Measurements from ENCODE around the gene LMAN1L.

- TF ChIP-seq CTCF (IDR thresholded peaks at IDR 0.05; ENCODE audit: low read depth, low read length) (no peak), EZH2phosphoT487 (IDR thresholded peaks at IDR 0.05; ENCODE audit: low read depth) (no peak)
These were observed 18.2 kb upstream of the LMAN1L start for GRCh38 chr15:74794248-74794969.

Data from OCI-LY3 (cell line).